ENCODE measurements around the gene SBF2.

Gene SBF2

DNA sequence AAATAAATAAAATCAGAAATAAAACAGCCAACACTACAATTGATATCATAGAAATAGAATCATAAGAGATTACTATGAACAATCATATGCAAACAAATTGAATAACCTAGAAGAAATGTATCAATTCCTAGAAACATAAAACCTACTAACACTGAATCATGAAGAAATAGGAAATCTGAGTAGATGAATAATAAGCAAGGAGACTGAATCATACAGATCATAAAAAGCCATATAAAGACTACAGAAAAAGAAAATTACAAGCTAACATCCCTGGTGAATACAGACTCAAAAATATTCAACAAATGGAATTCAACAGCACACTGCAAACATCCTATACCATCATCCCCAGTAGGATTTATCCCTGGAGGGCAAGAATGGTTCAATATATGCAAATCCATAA, 135.6 kb downstream of the SBF2 start:
- TF ChIP-seq, protein P1, sequence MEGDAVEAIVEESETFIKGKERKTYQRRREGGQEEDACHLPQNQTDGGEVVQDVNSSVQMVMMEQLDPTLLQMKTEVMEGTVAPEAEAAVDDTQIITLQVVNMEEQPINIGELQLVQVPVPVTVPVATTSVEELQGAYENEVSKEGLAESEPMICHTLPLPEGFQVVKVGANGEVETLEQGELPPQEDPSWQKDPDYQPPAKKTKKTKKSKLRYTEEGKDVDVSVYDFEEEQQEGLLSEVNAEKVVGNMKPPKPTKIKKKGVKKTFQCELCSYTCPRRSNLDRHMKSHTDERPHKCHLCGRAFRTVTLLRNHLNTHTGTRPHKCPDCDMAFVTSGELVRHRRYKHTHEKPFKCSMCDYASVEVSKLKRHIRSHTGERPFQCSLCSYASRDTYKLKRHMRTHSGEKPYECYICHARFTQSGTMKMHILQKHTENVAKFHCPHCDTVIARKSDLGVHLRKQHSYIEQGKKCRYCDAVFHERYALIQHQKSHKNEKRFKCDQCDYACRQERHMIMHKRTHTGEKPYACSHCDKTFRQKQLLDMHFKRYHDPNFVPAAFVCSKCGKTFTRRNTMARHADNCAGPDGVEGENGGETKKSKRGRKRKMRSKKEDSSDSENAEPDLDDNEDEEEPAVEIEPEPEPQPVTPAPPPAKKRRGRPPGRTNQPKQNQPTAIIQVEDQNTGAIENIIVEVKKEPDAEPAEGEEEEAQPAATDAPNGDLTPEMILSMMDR (IDR thresholded peaks at IDR 0.05; ENCODE audit: low read depth, low read length, missing control alignments), result no peak
- H3K4me3 ChIP-seq (ENCODE audit: low read depth, low read length), result no peak overlapping the region
- no peak for DNase-seq (ENCODE audit: low read depth)
- in situ Hi-C loops (cut with HindIII; ENCODE audit: low sequenced_read_pairs), result no loop called here

DNA sequence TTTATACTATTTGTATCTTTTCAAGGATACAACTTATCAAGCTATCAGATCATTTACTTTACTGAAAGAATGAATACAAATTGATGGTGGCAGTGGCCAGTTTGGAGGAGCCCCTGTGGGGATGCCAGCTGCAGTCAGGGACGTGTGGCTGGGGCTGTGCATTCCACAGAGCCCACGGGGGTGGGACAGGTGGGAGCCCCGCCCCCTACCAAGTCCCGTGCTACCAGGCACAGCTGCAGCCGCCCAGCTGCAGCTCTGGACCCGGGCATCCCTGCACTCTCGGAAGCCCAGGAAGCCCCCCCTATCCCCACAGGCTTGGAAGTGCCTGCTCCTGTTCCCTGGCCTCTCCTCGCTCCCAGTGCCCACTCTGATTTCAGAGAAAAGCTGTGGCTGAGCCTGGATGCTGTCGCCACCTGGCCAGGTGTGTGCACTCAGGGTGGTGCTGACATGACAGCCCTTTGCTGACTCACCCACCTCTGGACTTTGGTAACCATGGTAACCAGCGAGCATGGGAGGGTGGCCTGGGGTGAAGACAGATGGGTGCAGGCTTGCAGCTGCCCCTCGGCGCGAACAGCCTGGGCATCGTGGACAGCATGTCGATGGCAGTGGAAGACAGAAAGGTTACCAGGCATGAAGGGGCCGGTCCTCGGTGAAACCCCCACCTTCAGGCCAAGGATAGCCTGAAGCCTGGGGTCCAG, 138.1 kb downstream of the SBF2 start:
- TF ChIP-seq, protein P1 (IDR thresholded peaks at IDR 0.05; ENCODE audit: low read depth, low read length, missing control alignments), result no peak
- in situ Hi-C loops (cut with HindIII; ENCODE audit: low sequenced_read_pairs), result no loop called here
- no peak for DNase-seq (ENCODE audit: low read depth)
- H3K4me3 ChIP-seq (ENCODE audit: low read depth, low read length), result no peak overlapping the region

DNA sequence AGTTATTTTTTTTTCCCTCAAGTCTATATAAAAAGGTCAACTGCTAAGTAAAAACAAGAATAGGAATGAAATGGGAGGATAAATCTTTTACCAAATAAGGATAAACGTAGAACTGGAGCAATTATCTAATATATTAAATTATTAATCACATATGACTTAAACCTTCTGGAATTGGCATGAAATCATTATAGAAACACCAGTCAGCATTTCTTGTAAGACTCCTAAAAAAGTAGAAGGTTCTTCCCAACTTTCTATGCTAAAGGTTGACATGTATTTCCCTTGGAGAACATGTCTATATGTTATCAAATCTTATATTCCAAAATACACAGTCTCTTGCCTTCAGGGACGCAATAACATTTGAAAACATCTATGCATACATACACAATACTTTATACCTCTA, 143.2 kb downstream of the SBF2 start:
- no peak overlapping the region for H3K4me3 ChIP-seq (ENCODE audit: low read depth, low read length)
- in situ Hi-C loops (cut with HindIII; ENCODE audit: low sequenced_read_pairs), result no loop called here
- TF ChIP-seq, protein P1 (IDR thresholded peaks at IDR 0.05; ENCODE audit: low read depth, low read length, missing control alignments), result no peak
- no peak for DNase-seq (ENCODE audit: low read depth)

DNA sequence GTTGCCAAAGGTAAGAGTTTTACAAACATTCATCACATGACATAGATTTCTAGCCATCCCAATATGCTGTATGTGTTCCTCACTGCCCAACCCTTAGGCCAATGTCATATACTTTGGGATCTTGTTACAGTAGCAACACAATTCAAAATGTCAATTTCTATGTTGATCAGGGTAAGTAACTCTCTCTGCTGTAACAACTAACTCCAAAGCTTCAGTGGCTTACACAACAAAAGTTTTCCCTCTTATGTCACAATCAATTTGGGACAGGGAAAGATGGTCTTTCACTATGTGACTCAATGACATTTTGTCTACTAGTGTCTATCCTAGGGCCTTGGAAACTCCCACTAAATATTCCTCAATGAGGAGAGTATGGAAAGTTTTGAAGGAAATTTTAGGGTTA, 144.5 kb downstream of the SBF2 start:
- no peak for DNase-seq (ENCODE audit: low read depth)
- TF ChIP-seq, protein P1 (IDR thresholded peaks at IDR 0.05; ENCODE audit: low read depth, low read length, missing control alignments), result no peak
- in situ Hi-C loops (cut with HindIII; ENCODE audit: low sequenced_read_pairs), result no loop called here

DNA sequence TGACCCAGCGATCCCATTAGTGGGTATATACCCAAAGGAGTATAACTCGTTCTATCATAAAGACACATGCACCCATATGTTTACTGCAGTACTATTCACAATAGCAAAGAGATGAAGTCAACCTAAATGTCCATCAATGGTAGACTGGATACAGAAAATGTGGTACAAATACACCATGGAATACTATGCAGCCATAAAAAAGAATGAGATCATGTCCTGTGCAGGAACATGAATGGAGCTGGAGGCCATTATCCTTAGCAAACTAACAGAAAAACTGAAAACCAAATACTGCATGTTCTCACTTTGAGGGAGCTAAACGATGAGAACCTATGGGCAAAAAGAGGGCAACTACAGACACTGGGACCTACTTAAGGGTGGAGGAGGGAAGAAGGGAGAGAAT, 146.8 kb downstream of the SBF2 start:
- no peak for DNase-seq (ENCODE audit: low read depth)
- no peak overlapping the region for H3K4me3 ChIP-seq (ENCODE audit: low read depth, low read length)
- TF ChIP-seq, protein P1 (IDR thresholded peaks at IDR 0.05; ENCODE audit: low read depth, low read length, missing control alignments), result no peak
- in situ Hi-C loops (cut with HindIII; ENCODE audit: low sequenced_read_pairs), result no loop called here

More for the DNA sequence above, 144.5 kb downstream of the SBF2 start:
- H3K4me3 ChIP-seq (ENCODE audit: low read depth, low read length), result no peak overlapping the region

DNA sequence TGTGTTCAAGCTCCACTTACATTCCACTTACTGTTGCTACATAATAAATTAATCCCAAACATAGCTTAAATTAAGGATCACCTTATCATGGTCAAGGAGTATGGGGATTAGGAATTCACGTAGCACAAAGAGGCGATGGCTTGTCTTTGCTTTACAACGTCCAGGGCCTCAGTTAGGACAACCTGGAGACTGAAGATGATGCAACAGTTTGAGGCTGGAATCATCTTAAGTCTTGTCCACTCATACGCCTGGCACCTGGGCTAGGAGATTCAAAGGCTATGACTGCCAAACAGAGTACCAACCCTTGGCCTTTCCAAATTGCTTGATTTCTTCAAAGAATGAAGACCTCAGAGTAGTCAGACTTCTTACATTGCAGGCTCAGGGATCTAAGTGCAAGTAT, 149.1 kb downstream of the SBF2 start:
- no peak for DNase-seq (ENCODE audit: low read depth)
- TF ChIP-seq, protein P1 (IDR thresholded peaks at IDR 0.05; ENCODE audit: low read depth, low read length, missing control alignments), result no peak
- no peak overlapping the region for H3K4me3 ChIP-seq (ENCODE audit: low read depth, low read length)

More for the DNA sequence above, 149.1 kb downstream of the SBF2 start:
- in situ Hi-C loops (cut with HindIII; ENCODE audit: low sequenced_read_pairs), result no loop called here
